ENCODE measurements around the gene ANKRD44.

The ANKRD44 gene

GRCh38 chr2:197277794-197278193 lies 32.8 kb downstream of the ANKRD44 start:
- TF ChIP-seq FOXP2 (optimal IDR thresholded peaks at IDR 0.05; ENCODE audit: borderline replicate concordance, extremely low read depth, extremely low read length, insufficient read depth) (no peak), TAF1 (IDR thresholded peaks at IDR 0.05; ENCODE audit: borderline replicate concordance, insufficient read depth, low read length) (no peak)

GRCh38 chr2:197276156-197276555 lies 34.4 kb downstream of the ANKRD44 start:
- TF ChIP-seq TAF1 (IDR thresholded peaks at IDR 0.05; ENCODE audit: borderline replicate concordance, insufficient read depth, low read length): no peak
- no peak for TF ChIP-seq SIN3A (IDR thresholded peaks at IDR 0.05; ENCODE audit: borderline replicate concordance, insufficient read depth, low read length)
- no peak for TF ChIP-seq FOXP2 (optimal IDR thresholded peaks at IDR 0.05; ENCODE audit: borderline replicate concordance, extremely low read depth, extremely low read length, insufficient read depth)
- no peak for TF ChIP-seq REST (IDR thresholded peaks at IDR 0.05; ENCODE audit: insufficient read depth in 1 of 2, low read depth in 2 of 2, low read length in 2 of 2)
- no peak for TF ChIP-seq POLR2AphosphoS5 (IDR thresholded peaks at IDR 0.05; ENCODE audit: low read depth, low read length)

- TF ChIP-seq POLR2AphosphoS5 (IDR thresholded peaks at IDR 0.05; ENCODE audit: low read depth, low read length): no peak
- no peak for TF ChIP-seq SIN3A (IDR thresholded peaks at IDR 0.05; ENCODE audit: borderline replicate concordance, insufficient read depth, low read length)
Observed at GRCh38 chr2:197274937-197275336, 35.6 kb downstream of the ANKRD44 start.

- no peak for TF ChIP-seq FOXP2 (optimal IDR thresholded peaks at IDR 0.05; ENCODE audit: borderline replicate concordance, extremely low read depth, extremely low read length, insufficient read depth)
- TF ChIP-seq SIN3A (IDR thresholded peaks at IDR 0.05; ENCODE audit: borderline replicate concordance, insufficient read depth, low read length): no peak
- no peak for TF ChIP-seq REST (IDR thresholded peaks at IDR 0.05; ENCODE audit: insufficient read depth in 1 of 2, low read depth in 2 of 2, low read length in 2 of 2)
- no peak for TF ChIP-seq TAF1 (IDR thresholded peaks at IDR 0.05; ENCODE audit: borderline replicate concordance, insufficient read depth, low read length)
- no peak for TF ChIP-seq POLR2AphosphoS5 (IDR thresholded peaks at IDR 0.05; ENCODE audit: low read depth, low read length)
Observed at GRCh38 chr2:197274349-197274748, 36.2 kb downstream of the ANKRD44 start.

GRCh38 chr2:197273485-197273884 lies 37.1 kb downstream of the ANKRD44 start:
- TF ChIP-seq FOXP2 (optimal IDR thresholded peaks at IDR 0.05; ENCODE audit: borderline replicate concordance, extremely low read depth, extremely low read length, insufficient read depth) (no peak), POLR2AphosphoS5 (IDR thresholded peaks at IDR 0.05; ENCODE audit: low read depth, low read length) (no peak), SIN3A (IDR thresholded peaks at IDR 0.05; ENCODE audit: borderline replicate concordance, insufficient read depth, low read length) (no peak), REST (IDR thresholded peaks at IDR 0.05; ENCODE audit: insufficient read depth in 1 of 2, low read depth in 2 of 2, low read length in 2 of 2) (no peak), TAF1 (IDR thresholded peaks at IDR 0.05; ENCODE audit: borderline replicate concordance, insufficient read depth, low read length) (no peak)

- TF ChIP-seq REST (IDR thresholded peaks at IDR 0.05; ENCODE audit: insufficient read depth in 1 of 2, low read depth in 2 of 2, low read length in 2 of 2): no peak
- no peak for TF ChIP-seq SIN3A (IDR thresholded peaks at IDR 0.05; ENCODE audit: borderline replicate concordance, insufficient read depth, low read length)
- TF ChIP-seq FOXP2 (optimal IDR thresholded peaks at IDR 0.05; ENCODE audit: borderline replicate concordance, extremely low read depth, extremely low read length, insufficient read depth): no peak
- TF ChIP-seq POLR2AphosphoS5 (IDR thresholded peaks at IDR 0.05; ENCODE audit: low read depth, low read length): no peak
- TF ChIP-seq TAF1 (IDR thresholded peaks at IDR 0.05; ENCODE audit: borderline replicate concordance, insufficient read depth, low read length): no peak
Observed at GRCh38 chr2:197270601-197271000, 40.0 kb downstream of the ANKRD44 start.

All from PFSK-1 (cell line).